ENCODE results near the gene API5.

API5 gene

GRCh38 chr11:43367382-43368178 lies 55.8 kb downstream of the API5 start:
- TF ChIP-seq REST (IDR thresholded peaks at IDR 0.05; ENCODE audit: low read depth) (no peak), EP300 (IDR thresholded peaks at IDR 0.05; ENCODE audit: borderline replicate concordance) (no peak), CREB1 (IDR thresholded peaks at IDR 0.05; ENCODE audit: low read depth) (no peak), TEAD4 (IDR thresholded peaks at IDR 0.05) (no peak), YY1 (IDR thresholded peaks at IDR 0.05; ENCODE audit: low read depth) (no peak), TCF12 (IDR thresholded peaks at IDR 0.05; ENCODE audit: low read depth) (no peak), ZBTB7A (IDR thresholded peaks at IDR 0.05; ENCODE audit: low read depth) (no peak), USF1 (IDR thresholded peaks at IDR 0.05) (no peak), MAX (IDR thresholded peaks at IDR 0.05) (no peak), EGR1 (IDR thresholded peaks at IDR 0.05) (no peak), RAD21 (IDR thresholded peaks at IDR 0.05; ENCODE audit: low read depth) (no peak), TAF1 (IDR thresholded peaks at IDR 0.05; ENCODE audit: low read depth) (no peak)

- TF ChIP-seq TCF12 (IDR thresholded peaks at IDR 0.05; ENCODE audit: low read depth) (no peak), ZBTB7A (IDR thresholded peaks at IDR 0.05; ENCODE audit: low read depth) (no peak), MAX (IDR thresholded peaks at IDR 0.05) (no peak), CEBPB (IDR thresholded peaks at IDR 0.05) (no peak), REST (IDR thresholded peaks at IDR 0.05; ENCODE audit: low read depth) (no peak), EP300 (IDR thresholded peaks at IDR 0.05; ENCODE audit: borderline replicate concordance) (no peak), FOXM1 (IDR thresholded peaks at IDR 0.05; ENCODE audit: borderline replicate concordance, low read depth) (no peak), EGR1 (IDR thresholded peaks at IDR 0.05) (no peak), USF1 (IDR thresholded peaks at IDR 0.05) (no peak), YY1 (IDR thresholded peaks at IDR 0.05; ENCODE audit: low read depth) (no peak), RAD21 (IDR thresholded peaks at IDR 0.05; ENCODE audit: low read depth) (no peak), CREB1 (IDR thresholded peaks at IDR 0.05; ENCODE audit: low read depth) (no peak), NFIC (IDR thresholded peaks at IDR 0.05) (no peak), TAF1 (IDR thresholded peaks at IDR 0.05; ENCODE audit: low read depth) (no peak), TEAD4 (IDR thresholded peaks at IDR 0.05) (no peak)
These were observed 64.3 kb downstream of the API5 start for GRCh38 chr11:43376065-43376464.

- no peak for TF ChIP-seq TAF1 (IDR thresholded peaks at IDR 0.05; ENCODE audit: low read depth)
- no peak for TF ChIP-seq TEAD4 (IDR thresholded peaks at IDR 0.05)
- TF ChIP-seq NFIC (IDR thresholded peaks at IDR 0.05): no peak
- no peak for TF ChIP-seq CEBPB (IDR thresholded peaks at IDR 0.05)
These were observed 64.8 kb downstream of the API5 start for GRCh38 chr11:43376594-43376993.

- TF ChIP-seq FOXM1 (IDR thresholded peaks at IDR 0.05; ENCODE audit: borderline replicate concordance, low read depth) (no peak), CEBPB (IDR thresholded peaks at IDR 0.05) (no peak), EP300 (IDR thresholded peaks at IDR 0.05; ENCODE audit: borderline replicate concordance) (no peak), TEAD4 (IDR thresholded peaks at IDR 0.05) (no peak), USF1 (IDR thresholded peaks at IDR 0.05) (no peak), RAD21 (IDR thresholded peaks at IDR 0.05; ENCODE audit: low read depth) (no peak), EGR1 (IDR thresholded peaks at IDR 0.05) (no peak), MAX (IDR thresholded peaks at IDR 0.05) (no peak), REST (IDR thresholded peaks at IDR 0.05; ENCODE audit: low read depth) (no peak), TCF12 (IDR thresholded peaks at IDR 0.05; ENCODE audit: low read depth) (no peak), ZBTB7A (IDR thresholded peaks at IDR 0.05; ENCODE audit: low read depth) (no peak), TAF1 (IDR thresholded peaks at IDR 0.05; ENCODE audit: low read depth) (no peak), CREB1 (IDR thresholded peaks at IDR 0.05; ENCODE audit: low read depth) (no peak), YY1 (IDR thresholded peaks at IDR 0.05; ENCODE audit: low read depth) (no peak), NFIC (IDR thresholded peaks at IDR 0.05) (no peak)
These were observed 65.6 kb downstream of the API5 start for GRCh38 chr11:43377389-43377788.
